ENCODE measurements around the gene RILPL1. TPM values are rescaled to one million over a fixed set of nuclear protein-coding genes. Genes with fewer than 3 reads are reported as not detected.

Gene RILPL1
- total and polyA plus RNA-seq, 12 donors = 12.9 to 42.9 (median 20.6) TPM

DNA sequence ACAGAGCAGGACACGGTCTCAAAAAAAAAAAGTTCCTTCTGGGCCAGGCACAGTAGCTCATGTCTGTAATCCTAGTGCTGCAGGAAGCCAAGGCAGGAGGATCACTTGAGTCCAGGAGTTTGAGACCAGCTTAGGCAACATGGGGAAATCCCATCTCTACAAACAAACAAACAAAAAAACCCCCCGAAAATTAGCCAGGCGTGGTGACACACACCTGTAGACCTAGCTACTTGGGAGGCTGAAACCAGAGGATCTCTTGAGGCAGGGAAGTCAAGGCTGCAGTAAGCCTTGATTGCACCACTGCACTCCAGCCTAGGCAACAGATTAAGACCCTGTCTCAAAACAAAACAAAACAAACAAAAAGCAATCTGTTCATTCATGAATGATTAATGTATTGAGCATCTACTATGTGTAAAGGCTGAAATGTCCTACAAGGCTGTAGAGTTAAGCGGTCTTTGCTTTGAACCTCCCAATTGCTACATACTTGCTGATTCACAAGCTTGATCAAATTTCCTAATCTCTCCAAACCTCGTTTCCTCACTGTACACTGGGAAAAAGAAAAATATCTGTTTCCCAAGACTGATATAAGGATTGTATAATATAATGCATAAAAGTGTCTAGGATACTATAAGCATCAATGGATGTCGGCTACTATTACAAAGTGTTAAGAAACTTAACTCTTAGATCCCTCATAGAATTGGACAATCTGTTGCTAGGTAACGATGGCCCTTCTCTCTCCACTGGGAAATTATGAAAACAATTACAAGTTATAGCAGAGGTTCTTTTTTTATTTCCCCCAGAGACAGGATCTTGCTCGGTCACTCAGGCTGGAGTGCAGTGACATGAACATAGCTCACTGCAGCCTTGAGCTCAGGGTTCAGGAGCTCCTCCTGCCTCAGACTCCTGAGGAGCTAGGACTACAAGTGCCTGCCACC, 89.2 kb downstream of the RILPL1 start:
- Histone ChIP-seq H3K4me1 (replicated peaks in 1 of 2) (peaks cover 0 to 13% of the 10 kb centered on the region in 2 donors), H3K27me3 (no peaks in the 10 kb centered on the region), H3K9me3 (replicated peaks in 1 of 3) (no peaks in the 10 kb centered on the region), H3K36me3 (replicated peaks in 1 of 2) (no peaks in the 10 kb centered on the region), H3K4me3 (no peak overlapping the region), H3K27ac (peak overlapping the region in 1 of 5 donors; percentile 65)
- 51 to 64% (median 57%) methylated on average over 8 of the region's 8 CpGs for WGBS, 4 donors
- intact Hi-C loops (cut with DNase I) = no loop called here
- TF ChIP-seq, protein P1, sequence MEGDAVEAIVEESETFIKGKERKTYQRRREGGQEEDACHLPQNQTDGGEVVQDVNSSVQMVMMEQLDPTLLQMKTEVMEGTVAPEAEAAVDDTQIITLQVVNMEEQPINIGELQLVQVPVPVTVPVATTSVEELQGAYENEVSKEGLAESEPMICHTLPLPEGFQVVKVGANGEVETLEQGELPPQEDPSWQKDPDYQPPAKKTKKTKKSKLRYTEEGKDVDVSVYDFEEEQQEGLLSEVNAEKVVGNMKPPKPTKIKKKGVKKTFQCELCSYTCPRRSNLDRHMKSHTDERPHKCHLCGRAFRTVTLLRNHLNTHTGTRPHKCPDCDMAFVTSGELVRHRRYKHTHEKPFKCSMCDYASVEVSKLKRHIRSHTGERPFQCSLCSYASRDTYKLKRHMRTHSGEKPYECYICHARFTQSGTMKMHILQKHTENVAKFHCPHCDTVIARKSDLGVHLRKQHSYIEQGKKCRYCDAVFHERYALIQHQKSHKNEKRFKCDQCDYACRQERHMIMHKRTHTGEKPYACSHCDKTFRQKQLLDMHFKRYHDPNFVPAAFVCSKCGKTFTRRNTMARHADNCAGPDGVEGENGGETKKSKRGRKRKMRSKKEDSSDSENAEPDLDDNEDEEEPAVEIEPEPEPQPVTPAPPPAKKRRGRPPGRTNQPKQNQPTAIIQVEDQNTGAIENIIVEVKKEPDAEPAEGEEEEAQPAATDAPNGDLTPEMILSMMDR (IDR thresholded peaks at IDR 0.05) = no peak
- TF ChIP-seq POLR2A (IDR thresholded peaks at IDR 0.05) = no peak
- DNase-seq = no peak

DNA sequence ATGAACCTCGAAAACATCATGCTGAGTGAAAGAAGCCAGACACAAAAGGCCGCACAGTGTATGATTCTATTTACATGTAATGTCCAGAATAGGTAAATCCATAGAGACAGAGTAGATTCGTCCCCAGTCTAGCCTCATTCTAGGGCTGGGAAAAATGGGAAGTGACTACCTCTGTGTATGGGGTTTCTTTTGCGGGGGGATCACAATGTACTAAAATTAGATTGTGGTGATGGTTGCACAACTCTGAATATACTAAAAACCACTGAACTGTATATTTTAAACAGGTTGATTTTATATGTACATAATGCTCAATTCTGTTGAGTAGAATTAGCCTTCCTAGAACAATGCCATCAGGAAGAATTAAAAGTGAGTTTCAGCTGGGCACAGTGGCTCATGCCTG, 90.7 kb downstream of the RILPL1 start:
- Histone ChIP-seq H3K4me1 (replicated peaks in 1 of 2) (peaks cover 0 to 13% of the 10 kb centered on the region in 2 donors), H3K27ac (no peak overlapping the region), H3K27me3 (no peaks in the 10 kb centered on the region), H3K4me3 (no peak overlapping the region), H3K9me3 (replicated peaks in 1 of 3) (no peaks in the 10 kb centered on the region), H3K36me3 (replicated peaks in 1 of 2) (no peaks in the 10 kb centered on the region)
- no peak for TF ChIP-seq POLR2A (IDR thresholded peaks at IDR 0.05)
- TF ChIP-seq, protein P1 (IDR thresholded peaks at IDR 0.05) = no peak
- 60 to 73% (median 69%) methylated on average over 4 of the region's 4 CpGs for WGBS, 4 donors
- DNase-seq = no peak
- intact Hi-C loops (cut with DNase I) = no loop called here

DNA sequence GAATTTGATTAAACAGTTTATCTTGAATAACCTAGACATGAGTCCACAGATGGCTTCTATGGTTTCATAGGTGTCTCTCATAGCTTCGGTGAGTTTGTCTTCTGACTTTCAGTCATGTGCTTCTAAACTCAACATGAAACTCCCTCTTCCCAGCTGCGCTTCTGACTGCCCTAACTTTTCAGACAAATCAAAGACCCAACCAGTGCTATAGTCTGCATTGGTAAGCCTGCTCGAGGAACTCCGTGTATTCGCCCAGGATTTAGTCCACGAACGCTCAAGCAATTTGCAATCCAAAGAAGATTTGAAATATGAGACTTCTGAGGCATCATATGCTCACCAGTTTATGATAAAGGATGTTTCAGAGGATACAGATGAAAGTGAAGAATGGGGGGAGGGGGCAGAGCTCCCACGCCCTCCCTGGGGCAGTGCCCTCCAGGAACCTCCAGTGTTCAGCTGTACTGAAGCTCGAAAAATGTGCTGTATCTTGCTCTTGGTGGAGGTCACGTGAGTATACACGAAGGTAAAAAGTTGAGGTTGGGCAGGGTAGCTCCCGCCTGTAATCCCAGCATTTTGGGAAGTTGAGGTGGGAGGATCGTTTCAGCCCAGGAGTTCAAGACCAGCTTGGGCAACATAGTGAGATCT, 91.9 kb downstream of the RILPL1 start:
- H3K27ac ChIP-seq = no peak overlapping the region
- H3K36me3 ChIP-seq (replicated peaks in 1 of 2) = no peaks in the 10 kb centered on the region
- intact Hi-C loops (cut with DNase I) = no loop called here

More for the DNA sequence above, 91.9 kb downstream of the RILPL1 start:
- Histone ChIP-seq H3K4me1 (replicated peaks in 1 of 2) (peaks cover 0 to 18% of the 10 kb centered on the region in 2 donors), H3K27me3 (no peaks in the 10 kb centered on the region), H3K4me3 (no peak overlapping the region), H3K9me3 (replicated peaks in 1 of 3) (no peaks in the 10 kb centered on the region)
- 84 to 89% (median 87%) methylated on average over 13 of the region's 13 CpGs for WGBS, 4 donors
- TF ChIP-seq POLR2A (IDR thresholded peaks at IDR 0.05) = no peak
- TF ChIP-seq, protein P1 (IDR thresholded peaks at IDR 0.05) = no peak
- no peak for DNase-seq
